ENCODE results near the gene DNAJC16. TPM values are rescaled to one million over a fixed set of nuclear protein-coding genes. Genes with fewer than 3 reads are reported as not detected.

Gene DNAJC16
- total RNA-seq, 1 experiment from 2014 or later, result 18.2 TPM

GRCh38 chr1:15568387-15569073 lies 41.9 kb downstream of the DNAJC16 start:
- no peaks in the 10 kb centered on the region for H3K27me3 Mint-ChIP-seq (ENCODE audit: unreplicated experiment)
- BruUV-seq (replicated peaks), result no TSS peak
- no peak overlapping the region for H3K27ac Mint-ChIP-seq (ENCODE audit: unreplicated experiment)
- TF ChIP-seq, protein P1, sequence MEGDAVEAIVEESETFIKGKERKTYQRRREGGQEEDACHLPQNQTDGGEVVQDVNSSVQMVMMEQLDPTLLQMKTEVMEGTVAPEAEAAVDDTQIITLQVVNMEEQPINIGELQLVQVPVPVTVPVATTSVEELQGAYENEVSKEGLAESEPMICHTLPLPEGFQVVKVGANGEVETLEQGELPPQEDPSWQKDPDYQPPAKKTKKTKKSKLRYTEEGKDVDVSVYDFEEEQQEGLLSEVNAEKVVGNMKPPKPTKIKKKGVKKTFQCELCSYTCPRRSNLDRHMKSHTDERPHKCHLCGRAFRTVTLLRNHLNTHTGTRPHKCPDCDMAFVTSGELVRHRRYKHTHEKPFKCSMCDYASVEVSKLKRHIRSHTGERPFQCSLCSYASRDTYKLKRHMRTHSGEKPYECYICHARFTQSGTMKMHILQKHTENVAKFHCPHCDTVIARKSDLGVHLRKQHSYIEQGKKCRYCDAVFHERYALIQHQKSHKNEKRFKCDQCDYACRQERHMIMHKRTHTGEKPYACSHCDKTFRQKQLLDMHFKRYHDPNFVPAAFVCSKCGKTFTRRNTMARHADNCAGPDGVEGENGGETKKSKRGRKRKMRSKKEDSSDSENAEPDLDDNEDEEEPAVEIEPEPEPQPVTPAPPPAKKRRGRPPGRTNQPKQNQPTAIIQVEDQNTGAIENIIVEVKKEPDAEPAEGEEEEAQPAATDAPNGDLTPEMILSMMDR (IDR thresholded peaks at IDR 0.05; ENCODE audit: unreplicated experiment), result no peak
- no peak overlapping the region for H3K4me3 Mint-ChIP-seq (ENCODE audit: low read depth, unreplicated experiment)
- peaks cover 11% of the 10 kb centered on the region for H3K36me3 Mint-ChIP-seq (ENCODE audit: insufficient read depth, unreplicated experiment)
- DNase-seq, result no peak
- CTCF ChIA-PET, result no interaction called here
- no peaks in the 10 kb centered on the region for H3K4me1 Mint-ChIP-seq (ENCODE audit: low read depth, unreplicated experiment)
- intact Hi-C loops (cut with micrococcal nuclease; ENCODE audit: unreplicated experiment), result no loop called here
- H3K9me3 Mint-ChIP-seq (ENCODE audit: low read depth, unreplicated experiment), result no peaks in the 10 kb centered on the region

DNA sequence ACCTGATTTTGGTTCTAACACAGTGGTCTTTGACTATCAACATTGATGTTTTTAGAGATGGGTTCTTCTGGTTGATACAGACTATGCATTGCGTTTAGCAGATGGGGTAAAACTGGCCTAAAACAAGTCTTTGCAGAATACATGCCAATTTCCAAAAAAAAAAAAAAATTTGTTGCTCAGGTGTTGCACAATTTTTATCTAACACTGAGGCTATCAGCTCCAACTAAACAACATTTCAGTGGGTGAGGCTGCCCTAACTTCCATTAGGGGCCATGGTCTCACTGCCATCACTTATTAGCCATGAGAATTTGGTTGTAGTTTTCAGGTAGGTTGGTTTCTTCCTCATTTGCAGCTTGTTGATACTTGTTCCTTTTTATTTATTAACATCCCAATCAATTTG lies 44.2 kb downstream of the DNAJC16 start:
- CTCF ChIA-PET, result no interaction called here

DNA sequence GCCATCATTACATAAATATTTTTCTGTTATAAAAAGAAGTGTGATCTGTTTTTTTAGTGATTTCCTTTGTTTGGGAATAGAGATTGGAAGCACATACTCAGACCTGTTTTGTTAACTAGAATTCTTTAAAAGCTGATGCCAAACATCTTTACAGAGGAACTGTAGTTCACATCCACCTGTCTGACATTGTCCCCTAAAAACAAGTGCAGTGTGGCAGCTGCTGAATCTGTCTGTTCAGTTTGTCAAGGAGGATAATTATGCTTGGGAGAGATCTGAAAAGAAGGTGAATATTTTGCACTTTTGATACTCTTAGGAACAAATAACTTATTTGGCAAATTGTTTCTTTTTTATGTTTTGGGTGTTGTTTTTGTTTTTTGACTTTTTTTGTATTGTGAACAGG lies 44.6 kb downstream of the DNAJC16 start:
- Mint-ChIP-seq H3K27me3 (ENCODE audit: unreplicated experiment) (no peaks in the 10 kb centered on the region), H3K36me3 (ENCODE audit: insufficient read depth, unreplicated experiment) (peaks cover 6% of the 10 kb centered on the region), H3K9me3 (ENCODE audit: low read depth, unreplicated experiment) (no peaks in the 10 kb centered on the region), H3K27ac (ENCODE audit: unreplicated experiment) (no peak overlapping the region), H3K4me3 (ENCODE audit: low read depth, unreplicated experiment) (no peak overlapping the region), H3K4me1 (ENCODE audit: low read depth, unreplicated experiment) (no peaks in the 10 kb centered on the region)
- CTCF ChIA-PET, result no interaction called here
- no TSS peak for BruUV-seq (replicated peaks)
- intact Hi-C loops (cut with micrococcal nuclease; ENCODE audit: unreplicated experiment), result no loop called here
- DNase-seq, result no peak
- TF ChIP-seq, protein P1 (IDR thresholded peaks at IDR 0.05; ENCODE audit: unreplicated experiment), result no peak

More for the DNA sequence above, 44.2 kb downstream of the DNAJC16 start:
- no peak overlapping the region for H3K27ac Mint-ChIP-seq (ENCODE audit: unreplicated experiment)
- H3K27me3 Mint-ChIP-seq (ENCODE audit: unreplicated experiment), result no peaks in the 10 kb centered on the region
- no peak for DNase-seq
- BruUV-seq (replicated peaks), result no TSS peak
- intact Hi-C loops (cut with micrococcal nuclease; ENCODE audit: unreplicated experiment), result no loop called here
- H3K4me1 Mint-ChIP-seq (ENCODE audit: low read depth, unreplicated experiment), result no peaks in the 10 kb centered on the region
- H3K36me3 Mint-ChIP-seq (ENCODE audit: insufficient read depth, unreplicated experiment), result peaks cover 6% of the 10 kb centered on the region
- H3K4me3 Mint-ChIP-seq (ENCODE audit: low read depth, unreplicated experiment), result no peak overlapping the region
- TF ChIP-seq, protein P1 (IDR thresholded peaks at IDR 0.05; ENCODE audit: unreplicated experiment), result no peak
- H3K9me3 Mint-ChIP-seq (ENCODE audit: low read depth, unreplicated experiment), result no peaks in the 10 kb centered on the region

- no peak overlapping the region for H3K4me3 Mint-ChIP-seq (ENCODE audit: low read depth, unreplicated experiment)
Observed at GRCh38 chr1:15573477-15573876, 46.8 kb downstream of the DNAJC16 start.

More at GRCh38 chr1:15573477-15573876, 46.8 kb downstream of the DNAJC16 start:
- Mint-ChIP-seq H3K27me3 (ENCODE audit: unreplicated experiment) (no peaks in the 10 kb centered on the region), H3K4me1 (ENCODE audit: low read depth, unreplicated experiment) (no peaks in the 10 kb centered on the region), H3K27ac (ENCODE audit: unreplicated experiment) (no peak overlapping the region), H3K36me3 (ENCODE audit: insufficient read depth, unreplicated experiment) (peaks cover 5% of the 10 kb centered on the region), H3K9me3 (ENCODE audit: low read depth, unreplicated experiment) (no peaks in the 10 kb centered on the region)
- CTCF ChIA-PET, result interaction anchor here (1.1 kb wide), 1 partner anchor 12 kb away, joined by 5 read pairs; no protein-coding TSS in a partner anchor
- intact Hi-C loops (cut with micrococcal nuclease; ENCODE audit: unreplicated experiment), result no loop called here
- TF ChIP-seq, protein P1 (IDR thresholded peaks at IDR 0.05; ENCODE audit: unreplicated experiment), result no peak
- DNase-seq, result no peak
- BruUV-seq (replicated peaks), result no TSS peak
